HTR-8/SVneo (cell line): ENCODE measurements around the gene SOWAHD.
"Not testable (repeated sequence)": the region's sequence is repeated elsewhere in the genome, so short reads cannot be mapped to it uniquely, and the experiment has no call there.

Experiments
- DNase-seq: peaks from one replicate; pipeline ENCODE4 v3.0.0; 2011; ENCODE audit warnings: low spot score, mixed read lengths; ENCODE audit not compliant: insufficient read length
- FAIRE-seq: peaks from 2 replicates; lab custom pipeline; 2011; peaks lifted over from hg19 to GRCh38; lab: Jason Lieb, UNC

SOWAHD gene, protein sequence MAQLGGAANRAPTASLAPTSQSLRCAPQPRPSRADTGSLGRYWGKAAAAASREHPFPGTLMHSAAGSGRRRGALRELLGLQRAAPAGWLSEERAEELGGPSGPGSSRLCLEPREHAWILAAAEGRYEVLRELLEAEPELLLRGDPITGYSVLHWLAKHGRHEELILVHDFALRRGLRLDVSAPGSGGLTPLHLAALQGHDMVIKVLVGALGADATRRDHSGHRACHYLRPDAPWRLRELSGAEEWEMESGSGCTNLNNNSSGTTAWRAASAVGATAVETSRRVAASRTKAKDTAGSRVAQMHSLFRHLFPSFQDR

DNA sequence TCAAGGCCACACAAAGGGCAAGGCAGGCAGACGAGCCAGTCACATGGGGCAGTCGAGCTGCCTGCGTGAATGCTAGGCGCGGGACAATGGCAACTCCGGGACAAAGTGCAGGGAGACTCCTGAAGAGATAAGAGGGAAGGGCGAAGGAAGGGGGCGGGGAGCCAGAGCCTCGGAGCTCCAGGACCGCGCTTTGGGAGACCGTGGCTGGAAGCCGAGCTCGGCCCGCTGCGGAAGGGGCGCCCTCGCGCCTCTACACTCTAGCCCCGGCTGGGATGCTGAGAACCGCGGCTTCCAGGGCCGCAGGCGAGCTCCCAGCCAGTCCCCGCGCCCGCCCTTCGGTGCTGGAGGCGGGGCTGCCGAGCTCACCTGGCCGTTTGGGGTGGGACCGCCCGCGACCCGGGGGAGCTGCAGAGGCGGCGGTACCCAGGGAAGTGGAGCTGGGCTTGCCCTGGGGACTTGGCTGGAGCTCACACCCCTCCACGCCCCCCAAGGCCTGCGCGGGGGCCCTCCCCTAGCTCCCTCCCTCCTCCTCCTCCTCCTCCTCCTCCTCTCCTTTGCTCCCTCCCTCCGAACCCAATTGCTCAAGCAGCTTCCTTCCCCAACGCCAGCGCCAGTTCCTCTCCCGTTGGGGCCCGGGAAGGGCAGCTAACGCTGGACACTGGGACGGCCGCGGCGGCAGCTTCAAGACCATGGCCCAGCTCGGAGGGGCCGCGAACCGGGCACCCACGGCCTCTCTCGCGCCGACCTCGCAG is at the start of gene SOWAHD:
TSS of gene SOWAHD (plus strand) at position 610 of the 752 bp plus-strand sequence. CDS start at position 690, 80 bp downstream.
- FAIRE-seq (peak; percentile 64), DNase-seq (no peak)

DNA sequence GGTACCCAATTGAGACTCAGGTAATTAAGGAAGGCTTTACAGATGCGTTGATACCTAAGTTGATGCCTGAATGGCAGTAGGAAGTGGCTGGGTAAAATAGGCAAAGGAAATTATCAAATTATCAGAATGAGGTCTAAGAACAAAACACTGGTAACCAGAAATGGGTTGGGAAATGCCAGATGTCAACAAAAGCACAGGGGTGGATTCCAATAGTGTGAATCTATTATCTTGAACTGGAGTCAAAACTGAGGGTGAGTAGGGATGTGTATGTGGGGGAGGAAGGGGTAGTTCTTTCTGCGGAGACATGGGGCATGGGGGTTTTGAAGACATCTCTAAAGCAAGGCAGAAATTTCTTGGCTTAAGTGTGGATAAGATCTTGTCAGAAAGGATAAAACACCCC is 49.5 kb upstream of the SOWAHD start:
- no peak for DNase-seq
- no peak for FAIRE-seq

DNA sequence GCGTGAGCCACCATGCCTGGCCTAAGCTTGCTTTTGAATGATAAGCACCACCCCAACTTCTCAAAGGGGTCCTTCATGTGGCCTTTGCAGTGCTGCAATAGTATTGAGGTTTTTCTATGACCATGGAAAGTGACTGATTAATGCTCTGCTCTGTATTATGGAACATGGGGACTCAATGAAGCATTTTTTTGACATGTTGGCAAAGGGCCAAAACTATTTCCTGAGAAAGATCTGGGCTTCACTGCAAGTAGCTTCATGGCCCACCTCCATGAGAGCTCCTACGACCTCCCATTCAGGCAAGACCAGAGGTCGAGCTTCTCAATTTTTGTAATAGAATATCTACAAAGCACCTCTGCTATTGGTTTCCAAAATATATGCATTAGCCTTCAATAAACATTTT is 48.8 kb upstream of the SOWAHD start:
- DNase-seq (no peak), FAIRE-seq (no peak)

DNA sequence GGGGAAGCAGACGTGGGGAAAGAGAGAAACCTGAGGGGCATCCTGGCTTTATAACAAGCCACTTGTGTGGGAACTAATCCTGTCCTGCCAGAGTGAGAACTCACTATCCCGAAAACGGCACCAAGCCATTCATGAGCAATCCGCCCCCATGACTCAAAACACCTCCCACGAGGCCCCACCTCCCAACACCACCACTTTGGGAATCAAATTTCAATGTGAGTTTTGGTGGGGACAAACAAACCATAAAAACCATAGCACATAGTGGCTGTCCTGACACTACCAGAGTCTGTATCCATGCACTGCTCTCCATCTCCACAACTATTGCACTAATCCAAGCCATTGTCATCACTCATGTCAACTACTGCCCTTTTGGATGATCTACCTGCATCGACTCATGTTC is 36.9 kb upstream of the SOWAHD start:
- FAIRE-seq (peak; percentile 79), DNase-seq (no peak)

DNA sequence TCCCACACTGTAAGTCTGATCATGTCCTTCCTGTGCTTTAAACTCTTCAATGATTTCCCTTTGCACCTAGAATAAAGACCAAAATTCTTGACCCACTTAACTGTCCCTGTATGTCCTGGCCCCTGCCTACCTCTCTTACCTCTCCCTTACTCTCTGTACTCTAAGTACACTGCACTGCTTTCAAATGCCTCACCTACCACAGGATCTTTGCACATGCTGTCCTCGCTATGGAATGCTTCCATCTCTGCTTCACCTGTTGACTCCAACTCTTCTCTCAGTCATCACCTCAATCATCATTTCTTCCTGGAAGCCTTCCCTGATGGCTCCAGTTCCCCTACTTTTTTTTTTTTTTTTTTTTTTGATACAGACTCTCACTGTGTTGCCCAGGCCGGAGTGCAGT is 36.5 kb upstream of the SOWAHD start:
- FAIRE-seq (no peak), DNase-seq (no peak)

DNA sequence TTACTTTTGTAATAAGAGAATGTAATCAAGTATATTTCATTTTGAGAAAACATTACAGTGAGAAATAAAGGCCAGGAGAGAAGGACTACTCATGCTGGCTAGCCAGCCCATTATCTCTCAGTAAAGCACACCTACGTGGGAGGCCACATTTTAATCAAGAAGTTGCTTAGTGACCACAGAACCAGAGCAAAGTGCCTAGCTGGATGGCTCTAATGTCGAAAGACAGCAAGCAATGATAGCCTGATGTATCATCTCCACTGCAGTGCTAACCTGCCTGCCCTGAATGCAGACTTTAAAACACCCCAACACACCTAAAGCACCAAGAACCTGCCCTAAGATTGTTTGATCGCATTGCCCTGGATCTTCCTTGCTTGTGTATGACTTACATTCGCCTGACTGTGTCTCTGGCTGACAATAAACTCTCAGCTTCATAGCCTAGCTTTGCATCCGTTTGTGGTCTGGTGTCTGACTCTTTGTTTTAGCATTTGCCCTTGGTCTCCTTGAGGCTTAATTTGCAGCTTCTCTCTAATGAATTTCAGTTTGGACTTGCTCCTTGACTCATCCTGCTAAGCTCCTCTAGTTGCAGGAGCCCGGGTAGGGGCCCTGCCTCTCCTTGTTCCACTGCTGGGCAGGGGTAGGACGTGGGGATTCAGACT is 31.4 kb upstream of the SOWAHD start:
- FAIRE-seq (peak; percentile 58), DNase-seq (no peak)

DNA sequence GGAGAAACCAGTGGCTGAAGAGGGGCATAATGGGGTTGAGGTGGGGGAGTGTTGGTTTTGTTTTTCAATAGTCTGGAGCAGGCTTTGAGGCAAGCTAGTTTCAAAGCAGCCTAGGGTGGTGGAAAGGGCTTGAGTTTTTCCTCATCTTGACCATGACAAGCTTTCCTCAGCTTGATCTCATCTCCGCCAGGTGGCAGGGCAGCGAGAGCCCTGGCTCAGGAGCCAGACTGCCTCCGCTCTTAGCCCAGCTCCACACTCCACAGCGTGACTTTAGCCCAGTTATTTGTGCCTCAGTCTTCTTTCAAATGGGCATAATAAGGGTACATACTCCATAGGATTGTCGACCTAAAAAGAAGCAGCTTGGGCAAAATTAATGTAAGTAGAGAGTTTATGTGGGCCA is 29.9 kb upstream of the SOWAHD start:
- peak; percentile 89 for FAIRE-seq
- peak; percentile 36 for DNase-seq

DNA sequence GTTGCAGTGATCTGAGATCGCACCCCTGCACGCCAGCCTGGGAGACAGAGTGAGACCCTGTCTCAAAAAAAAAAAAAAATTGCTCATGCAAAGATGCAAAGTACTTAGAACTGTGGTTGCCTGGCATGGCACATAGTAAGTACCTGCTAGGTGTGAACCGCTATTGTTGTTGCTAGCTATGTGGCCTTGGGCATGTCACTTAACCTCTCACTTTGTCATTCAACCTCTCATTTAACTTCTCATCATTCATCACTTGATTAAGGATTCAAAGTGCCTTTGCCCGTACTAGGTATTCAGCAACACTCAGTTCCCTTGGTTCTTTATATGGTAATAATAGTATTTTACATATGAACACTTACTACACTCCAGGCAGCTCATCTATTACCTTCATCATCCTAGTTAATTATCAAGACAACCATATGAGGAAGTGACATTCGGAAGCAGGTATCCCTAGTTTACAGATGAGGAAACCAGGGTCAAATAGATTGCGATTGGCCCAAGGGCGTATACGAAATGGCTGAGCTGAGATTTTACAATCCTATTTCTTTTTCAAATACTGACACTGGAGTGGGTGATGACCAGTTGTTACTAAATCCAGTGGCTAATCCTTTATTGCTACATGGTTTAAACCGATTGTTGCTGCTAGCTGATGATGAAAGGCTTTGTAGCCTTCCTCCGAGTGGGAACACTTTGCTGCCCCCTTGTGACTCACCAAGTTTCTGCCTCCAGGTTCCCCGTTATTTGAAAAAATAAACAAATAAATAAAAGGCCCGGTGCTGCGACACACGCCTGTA is 28.8 kb upstream of the SOWAHD start:
- DNase-seq (peak; percentile 63), FAIRE-seq (peak; percentile 72)

DNA sequence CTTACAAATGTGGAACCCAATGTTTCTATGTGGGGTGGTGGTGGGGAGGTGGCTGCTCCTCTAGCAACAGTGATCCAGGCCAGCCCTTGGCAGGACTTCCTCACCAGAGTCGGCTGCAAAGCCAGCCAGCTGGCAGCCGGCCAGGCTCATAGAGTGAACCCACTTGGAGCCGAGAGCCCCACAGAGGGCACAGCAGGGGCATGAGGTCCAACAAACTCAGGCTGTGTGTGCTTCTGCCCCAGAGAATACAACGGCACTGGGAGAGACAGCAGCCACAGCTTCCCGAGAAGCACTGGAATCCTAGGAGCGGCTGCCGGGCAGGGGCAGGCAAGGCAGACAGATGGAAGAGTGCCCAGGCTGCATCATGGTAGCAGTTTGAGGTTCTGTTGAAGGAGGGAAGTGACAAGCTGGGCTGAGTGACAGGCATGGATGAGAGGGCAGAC is 23.5 kb upstream of the SOWAHD start:
- peak; percentile 51 for FAIRE-seq
- no peak for DNase-seq

DNA sequence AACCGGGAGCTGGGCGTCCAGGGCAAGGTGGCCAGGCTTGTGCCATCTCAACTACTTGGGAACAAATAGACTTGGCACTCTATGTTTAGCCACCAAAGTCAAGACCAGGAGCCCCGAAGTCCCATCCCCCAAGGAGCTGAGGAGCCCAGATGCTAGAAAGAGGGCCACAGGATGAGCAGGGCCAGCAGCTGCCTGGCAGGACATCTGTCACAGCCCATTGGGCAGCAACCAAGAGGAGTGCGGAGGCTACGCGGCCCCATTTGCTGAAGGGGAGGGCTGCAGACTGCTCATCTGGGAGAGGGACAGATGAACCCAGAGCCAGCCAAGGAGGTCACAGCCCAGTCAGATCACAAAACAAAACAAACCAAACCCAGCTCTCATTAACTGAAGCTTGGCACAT is 22.9 kb upstream of the SOWAHD start:
- DNase-seq (no peak), FAIRE-seq (no peak)

DNA sequence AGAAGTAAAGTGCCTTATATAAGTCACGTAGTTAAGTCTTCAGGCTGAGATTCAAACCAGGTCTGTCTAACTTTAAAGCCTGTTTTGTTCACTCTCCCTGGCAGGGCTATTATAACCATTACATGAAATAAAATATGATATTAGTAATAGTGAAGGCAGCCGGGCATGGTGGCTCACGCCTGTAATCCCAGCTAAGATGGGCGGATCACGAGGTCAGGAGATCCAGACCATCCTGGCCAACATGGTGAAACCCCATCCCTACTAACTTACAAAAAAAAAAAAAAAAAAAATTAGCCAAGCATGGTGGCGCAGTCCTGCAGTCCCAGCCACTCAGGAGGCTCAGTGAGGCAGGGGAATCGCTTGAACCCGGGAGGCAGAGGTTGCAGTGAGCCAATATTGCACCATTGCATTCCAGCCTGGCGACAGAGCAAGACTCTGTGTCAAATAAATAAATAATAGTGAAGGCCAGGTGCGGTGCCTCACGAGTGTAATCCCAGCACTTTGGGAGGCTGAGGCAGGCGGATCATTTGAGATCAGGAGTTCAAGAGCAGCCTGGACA is 22.1 kb upstream of the SOWAHD start:
- no peak for FAIRE-seq
- DNase-seq, result no peak

DNA sequence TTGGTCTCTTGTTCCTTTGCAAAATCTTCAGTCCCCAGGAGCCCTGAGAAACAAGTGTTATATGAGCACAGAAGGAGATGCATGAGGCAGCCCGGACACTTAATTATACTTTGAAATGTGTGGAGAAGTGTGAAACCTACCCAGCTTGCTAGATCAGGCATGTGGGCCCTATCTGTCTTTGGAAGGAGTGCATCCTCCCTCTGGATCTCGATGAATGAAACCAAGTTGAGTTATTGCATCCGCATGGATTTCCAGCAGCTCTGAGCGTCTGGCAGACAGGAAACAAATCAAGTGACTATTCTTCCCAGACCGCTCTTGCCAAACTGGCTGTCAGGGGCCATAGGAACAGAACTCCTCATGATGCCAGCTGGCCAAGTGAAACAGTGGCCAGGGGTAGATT is 19.6 kb upstream of the SOWAHD start:
- FAIRE-seq (no peak), DNase-seq (no peak)

DNA sequence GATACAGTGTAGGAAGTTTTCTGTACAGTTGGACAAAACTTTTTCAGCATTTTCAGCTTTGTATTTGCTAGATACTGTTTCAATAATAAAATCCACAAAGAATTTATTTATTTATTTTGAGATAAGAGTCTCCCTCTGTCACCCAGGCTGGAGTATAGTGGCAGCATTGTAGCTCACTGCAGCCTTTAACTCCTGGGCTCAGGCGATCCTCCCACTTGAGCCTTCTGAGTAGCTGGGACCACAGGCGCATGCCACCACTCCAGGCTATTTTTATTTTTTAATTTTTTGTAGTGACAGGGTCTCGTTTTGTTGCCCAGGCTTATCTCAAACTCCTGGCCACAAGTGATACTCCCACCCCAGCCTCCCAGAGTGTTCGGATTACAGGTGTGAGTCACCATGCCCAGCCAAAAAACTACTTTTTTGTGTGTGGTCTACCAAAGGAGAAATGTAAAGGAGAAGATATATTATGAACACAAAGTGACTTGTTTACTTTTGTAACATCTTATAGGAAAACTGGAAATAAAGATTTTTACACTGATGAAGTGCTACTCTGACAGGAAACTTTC is 13.0 kb upstream of the SOWAHD start:
- no peak for FAIRE-seq
- DNase-seq, result no peak

DNA sequence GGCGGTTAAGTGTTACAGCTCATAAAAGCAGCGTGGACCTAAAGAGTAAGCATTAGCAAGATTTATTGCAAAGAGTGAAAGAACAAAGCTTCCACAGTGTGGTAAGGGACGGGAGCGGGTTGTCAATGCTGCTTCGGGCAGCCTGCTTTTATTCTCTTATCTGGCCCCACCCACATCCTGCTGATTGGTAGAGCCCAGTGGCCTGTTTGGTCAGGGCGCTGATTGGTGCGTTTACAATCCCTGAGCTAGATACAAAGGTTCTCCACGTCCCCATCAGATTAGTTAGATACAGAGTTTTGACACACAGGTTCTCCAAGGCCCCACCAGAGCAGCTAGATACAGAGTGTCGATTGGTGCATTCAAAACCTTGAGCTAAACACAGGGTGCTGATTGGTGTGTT is 8.3 kb upstream of the SOWAHD start:
- not testable (repeated sequence) for FAIRE-seq, DNase-seq

DNA sequence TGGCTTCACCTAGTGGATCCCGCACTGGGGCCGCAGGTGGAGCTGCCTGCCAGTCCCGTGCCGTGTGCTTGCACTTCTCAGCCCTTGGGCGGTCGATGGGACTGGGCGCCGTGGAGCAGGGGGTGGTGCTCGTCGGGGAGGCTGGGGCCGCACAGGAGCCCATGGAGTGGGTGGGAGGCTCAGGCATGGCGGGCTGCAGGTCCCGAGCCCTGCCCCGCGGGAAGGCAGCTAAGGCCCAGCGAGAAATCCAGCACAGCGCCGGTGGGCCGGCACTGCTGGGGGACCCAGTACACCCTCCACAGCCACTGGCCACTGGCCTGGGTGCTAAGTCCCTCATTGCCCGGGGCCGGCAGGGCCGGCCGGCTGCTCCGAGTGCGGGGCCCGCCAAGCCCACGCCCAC is 7.6 kb upstream of the SOWAHD start:
- not testable (repeated sequence) for FAIRE-seq, DNase-seq

DNA sequence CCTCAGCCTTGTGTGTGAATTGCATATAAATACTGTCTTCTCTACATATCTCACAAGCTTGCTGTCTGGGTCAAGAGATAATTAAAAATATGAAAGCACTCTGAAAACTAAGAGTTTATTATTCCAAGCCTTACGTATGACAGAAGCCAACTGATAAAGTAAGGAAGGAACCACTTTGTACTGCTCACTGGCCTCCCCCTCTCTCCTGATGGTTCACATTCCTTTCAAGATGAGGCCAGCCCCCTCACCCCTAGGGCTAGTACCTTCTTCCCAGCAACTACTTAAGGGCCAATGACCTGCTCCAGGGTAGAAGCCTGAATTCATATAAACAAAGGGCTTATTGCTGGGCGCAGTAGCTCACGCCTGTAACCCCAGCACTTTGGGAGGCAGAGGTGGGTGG is 5.4 kb upstream of the SOWAHD start:
- no peak for FAIRE-seq
- no peak for DNase-seq

DNA sequence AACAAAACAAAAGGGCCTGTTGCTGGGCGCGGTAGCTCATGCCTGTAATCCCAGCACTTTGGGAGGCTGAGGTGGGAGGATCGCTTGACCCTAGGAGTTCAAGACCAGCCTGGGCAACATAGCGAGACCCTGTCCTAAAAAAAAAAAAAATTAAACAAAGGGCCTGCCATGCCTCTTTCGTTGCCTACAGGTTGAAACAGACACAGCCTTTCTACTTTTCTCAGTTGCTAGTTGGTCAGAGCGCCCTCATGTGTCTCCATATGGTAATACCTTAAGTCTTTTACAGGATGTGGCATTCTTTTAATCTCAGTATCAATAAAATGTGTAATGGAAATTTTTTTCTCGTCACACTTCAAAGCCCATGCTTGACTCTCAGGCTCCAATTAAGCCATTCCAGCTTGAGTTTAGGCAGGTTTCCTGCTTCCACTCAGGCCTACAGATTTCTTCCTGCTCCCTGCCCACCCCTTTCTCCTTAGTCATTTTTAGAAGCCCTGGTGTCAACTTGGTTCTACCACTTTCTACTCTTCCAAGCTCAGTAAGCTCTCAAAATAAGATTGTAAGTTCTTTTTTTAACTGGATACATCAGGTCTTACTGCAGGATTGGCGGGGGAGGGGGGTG is 4.6 kb upstream of the SOWAHD start:
- no peak for DNase-seq
- no peak for FAIRE-seq

DNA sequence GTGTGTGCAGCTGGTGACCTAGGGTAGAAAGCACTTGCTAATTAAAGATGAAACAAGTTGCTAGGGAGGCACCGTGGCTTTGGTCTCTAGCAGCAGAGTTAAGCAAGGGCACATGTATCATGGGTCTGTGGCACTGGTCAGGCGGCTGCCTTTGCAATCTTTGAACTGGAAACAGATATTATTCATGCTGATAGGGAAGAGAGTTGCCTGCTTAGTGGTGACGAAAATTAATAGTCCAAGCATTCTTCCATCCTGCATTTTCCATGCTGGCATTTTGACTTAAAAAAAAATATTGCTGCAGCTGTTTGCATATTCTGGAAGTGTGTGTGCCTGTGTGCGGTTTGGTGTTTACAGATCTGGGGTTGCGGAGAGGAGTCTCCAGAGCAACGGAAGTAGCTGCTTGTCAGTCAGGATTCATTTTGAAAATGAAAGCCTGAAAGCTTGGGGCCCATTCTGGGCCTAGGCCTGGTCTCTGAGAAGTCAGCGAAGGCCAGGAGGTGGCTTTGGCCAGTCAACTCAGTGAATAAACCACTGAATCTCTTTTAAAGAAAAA is 2.3 kb upstream of the SOWAHD start:
- FAIRE-seq (no peak), DNase-seq (no peak)
